Dermis microvascular lymphatic vessel endothelial cell (primary cell): Measurements from ENCODE around the gene IDH3G. TPM values are rescaled to one million over a fixed set of nuclear protein-coding genes. Genes with fewer than 3 reads are reported as not detected.
"Not testable (repeated sequence)": the region's sequence is repeated elsewhere in the genome, so short reads cannot be mapped to it uniquely, and the experiment has no call there.

ENCODE experiments used
- DNase-seq, 2 donors: peaks; one replicate each; pipeline versions ENCODE4 v3.0.0 to v3.0.0-alpha.2; 2010; ENCODE audit warnings: low read depth in 2 of 2
- total RNA-seq: library from RNA; depleted of rRNA; stranded (reverse); fragments of >200 nt; gene quantifications from 2 replicates; pipeline ENCODE4 v1.2.1, GENCODE V29; 2014

IDH3G gene
- 35.9 and 49.6 TPM in 2 replicates for total RNA-seq

DNA sequence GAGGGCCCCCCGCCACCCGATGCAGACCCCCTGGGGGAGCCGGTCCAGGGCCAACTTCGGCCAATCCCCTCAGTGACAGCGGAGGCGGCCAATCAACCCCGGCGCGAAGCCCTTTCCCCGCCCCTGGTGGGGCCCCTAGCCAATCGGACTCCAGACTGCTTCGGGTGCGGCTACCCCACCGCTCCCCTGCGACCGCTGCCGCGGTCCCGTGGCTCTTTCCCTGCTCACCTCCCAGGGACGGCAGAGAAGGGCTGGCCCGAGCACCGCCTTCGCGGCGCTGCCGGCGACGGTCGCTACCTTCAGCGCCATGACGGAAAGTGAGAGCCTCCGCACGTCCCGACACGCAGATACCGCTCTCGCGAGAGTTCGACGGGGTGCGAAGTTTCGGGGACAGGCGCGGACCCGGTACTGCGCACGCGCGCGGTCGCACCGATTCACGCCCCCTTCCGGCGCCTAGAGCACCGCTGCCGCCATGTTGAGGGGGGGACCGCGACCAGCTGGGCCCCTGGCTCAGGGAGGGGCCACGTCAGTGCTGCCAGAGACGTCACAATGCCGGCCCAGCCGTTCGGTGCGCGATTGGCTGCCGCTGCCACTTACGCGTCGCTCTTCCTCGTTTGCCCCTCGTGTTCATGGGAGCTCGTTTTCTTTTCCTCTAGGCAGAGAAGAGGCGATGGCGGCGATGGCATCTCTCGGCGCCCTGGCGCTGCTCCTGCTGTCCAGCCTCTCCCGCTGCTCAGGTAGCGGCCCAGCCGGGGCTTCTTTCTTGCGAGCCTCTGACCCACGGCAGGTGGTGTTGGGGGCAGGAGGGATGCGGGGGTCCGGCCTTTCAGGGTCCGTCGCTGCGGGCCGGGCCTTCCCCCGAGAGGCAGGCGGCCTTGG, at the start of gene IDH3G, which contains the start of gene SSR4:
Gene IDH3G (minus strand): TSS at position 358 of the 879 bp plus-strand sequence. CDS start 49 bp downstream, at position 309.
Gene SSR4 (plus strand): TSS at position 651 of the 879 bp plus-strand sequence. CDS start 20 bp downstream, at position 671.
- DNase-seq, result peak; percentile 87 to 96

DNA sequence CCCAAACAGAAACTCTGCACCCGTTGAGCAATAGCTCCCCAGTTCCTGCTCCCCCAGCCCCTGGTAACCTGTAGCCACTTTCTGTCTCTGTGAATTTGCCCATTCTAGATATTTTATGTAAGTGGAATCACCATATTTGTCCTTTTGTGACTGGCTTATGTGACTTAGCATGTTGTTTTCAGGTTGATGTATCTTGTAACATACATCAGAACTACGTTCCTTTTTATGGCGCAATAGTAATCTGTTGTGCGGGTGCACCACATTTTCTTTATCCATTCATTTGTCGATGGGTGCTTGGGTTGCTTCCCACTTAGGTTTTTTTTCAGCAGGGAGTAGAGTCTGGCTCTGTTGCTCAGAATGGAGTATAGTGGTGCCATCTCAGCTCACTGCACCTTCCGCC, 42.7 kb upstream of the IDH3G start:
- DNase-seq, result no peak

DNA sequence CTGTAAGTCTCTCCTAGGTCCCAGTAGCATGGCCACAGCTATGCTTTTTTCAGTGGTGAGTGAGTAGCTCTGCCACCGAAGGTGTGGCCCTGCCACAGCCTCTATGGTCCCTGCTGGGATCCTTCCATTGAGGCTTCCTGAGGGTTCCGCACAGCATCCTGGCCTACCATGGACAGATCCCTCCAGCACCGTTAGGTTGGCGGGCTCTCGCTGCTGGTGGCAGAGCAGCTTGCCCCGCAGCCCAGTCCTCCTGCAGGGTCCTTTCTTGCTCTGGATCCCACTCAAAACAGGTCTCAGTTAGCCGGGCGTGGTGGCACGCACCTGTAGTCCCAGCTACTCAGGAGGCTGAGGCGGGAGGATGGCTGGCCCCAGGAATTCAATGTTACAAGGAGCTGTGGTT, 38.6 kb upstream of the IDH3G start:
- no peak for DNase-seq

DNA sequence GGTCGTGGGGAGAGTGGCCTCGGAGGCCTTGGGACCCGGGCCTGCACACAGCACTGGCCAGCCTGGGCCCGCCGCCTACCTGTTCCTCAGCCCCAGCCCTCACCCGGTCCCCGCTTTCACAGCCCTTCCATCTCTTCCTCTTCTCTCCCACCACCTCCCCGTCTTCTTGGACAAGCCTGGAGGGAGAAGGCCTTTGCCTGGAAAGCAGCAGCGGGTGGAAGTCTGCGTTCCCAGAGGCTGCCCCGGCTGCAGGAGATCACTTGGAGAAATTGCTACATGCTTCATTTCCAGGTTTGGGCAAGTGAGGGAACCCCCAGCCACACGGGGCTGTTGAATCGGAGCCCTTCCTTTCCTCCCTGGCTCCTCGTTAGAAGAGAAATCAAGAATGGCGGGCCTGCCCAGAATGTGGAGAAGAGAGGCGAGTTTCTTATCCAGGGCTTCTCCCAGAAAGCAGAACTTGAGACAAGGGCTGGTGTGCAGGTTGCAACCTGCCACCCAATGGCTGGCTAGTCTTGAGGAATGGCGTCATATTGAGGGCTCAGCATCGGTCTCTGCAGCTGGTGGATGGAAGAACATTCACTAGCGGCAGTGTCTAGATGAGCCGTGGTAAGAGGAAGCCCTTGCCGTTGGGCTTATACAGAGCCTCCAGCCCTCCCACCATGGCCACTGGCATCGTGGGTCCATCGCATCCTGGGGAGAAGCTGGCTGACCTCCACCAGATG, 37.4 kb upstream of the IDH3G start:
- no peak for DNase-seq

DNA sequence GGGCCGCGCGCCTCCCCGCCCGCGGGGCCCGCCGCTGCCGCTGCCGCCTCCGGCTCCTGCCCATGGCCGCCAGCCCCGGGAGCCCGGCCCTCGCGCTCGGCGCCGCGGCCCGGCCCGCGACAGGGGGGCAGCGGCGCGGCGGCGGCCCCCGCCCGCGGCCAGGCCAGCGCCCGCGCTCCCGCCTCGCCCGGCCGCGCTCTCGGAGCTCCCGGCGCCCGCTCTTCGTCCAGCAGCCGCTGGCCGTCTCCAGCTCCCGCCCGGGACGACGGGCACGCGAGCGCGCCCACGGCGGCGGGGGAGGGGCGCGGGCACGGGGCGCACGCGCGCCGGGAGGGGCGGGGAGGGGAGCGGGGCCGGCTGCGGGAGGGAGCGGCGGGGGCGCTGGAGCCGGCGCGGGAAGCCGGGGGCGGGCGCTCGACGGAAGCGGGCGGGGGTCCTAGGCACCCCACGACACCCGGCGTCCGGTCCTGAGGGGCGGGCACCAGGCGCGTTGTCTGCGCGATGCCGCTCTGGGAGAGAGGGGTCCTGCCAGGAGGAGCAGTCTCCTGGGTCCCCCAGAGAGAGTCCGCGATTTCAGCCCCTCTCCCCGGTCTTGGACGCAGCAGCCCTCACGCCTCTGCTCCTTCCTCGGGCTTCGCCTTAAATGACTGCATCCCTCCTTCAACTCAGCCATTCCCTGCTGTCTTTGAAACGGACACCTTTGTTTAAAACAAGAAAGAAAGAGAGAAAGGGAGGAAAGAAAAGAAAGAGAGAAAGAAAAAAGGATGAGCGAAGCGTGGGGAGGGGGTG, 36.7 kb upstream of the IDH3G start:
- no peak for DNase-seq

DNA sequence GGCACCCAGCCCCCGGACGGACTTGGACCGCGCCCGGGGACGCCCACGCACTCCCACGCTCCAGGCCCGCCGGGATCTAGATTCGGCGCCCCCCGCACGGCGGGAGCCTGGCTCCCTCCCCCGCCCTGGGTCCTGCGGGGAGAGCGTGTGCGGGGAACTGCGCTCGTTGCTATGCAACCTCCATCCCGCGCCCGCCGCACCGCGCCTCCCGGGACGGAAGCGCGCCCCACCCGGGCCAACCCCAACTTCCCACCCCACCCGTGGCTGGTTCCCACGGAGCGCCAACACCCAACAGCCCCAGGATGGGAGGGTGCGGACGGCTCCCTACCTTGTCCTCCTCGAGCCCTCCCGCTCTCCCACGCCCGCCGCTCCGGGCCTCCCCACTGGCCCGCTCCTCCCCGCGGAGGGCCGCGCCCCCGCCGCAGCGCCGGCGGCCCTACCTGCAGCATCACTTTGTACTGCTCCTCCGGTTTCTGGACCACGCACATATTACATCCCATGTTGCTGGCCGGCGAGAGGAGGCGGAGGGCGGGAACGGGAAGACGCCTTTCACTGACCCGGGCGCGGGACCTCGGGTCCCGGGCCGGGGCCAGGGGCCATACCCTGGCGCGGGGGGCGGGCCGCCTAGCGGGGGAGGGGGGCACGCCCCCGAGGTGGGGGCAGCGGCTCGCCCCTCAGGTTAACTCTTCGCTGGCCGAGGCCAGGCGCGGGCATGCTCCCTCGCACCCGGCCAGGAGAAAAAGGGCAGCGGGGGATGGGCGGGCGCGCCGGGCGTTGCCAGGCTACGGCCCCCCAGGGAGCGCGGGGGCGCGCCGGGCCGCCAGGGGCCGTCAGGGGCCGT, 35.8 kb upstream of the IDH3G start, which contains the start of gene PDZD4:
Gene PDZD4 (minus strand): TSS at position 746 of the 841 bp plus-strand sequence. CDS start 246 bp downstream, at position 500.
- DNase-seq, result no peak

DNA sequence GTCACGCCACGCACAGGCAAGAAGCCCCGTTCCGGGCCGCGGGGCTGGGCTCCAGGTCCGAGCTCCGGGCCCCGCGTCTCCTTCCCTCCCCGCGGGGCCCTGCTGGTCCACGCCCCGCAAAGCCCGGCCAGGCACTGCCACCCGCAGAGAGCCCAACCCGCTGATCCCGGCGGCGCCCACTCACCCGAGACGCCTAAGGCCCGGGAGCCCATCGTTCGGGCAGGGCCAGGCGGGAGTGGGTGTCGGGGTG, 35.3 kb upstream of the IDH3G start:
- no peak for DNase-seq

DNA sequence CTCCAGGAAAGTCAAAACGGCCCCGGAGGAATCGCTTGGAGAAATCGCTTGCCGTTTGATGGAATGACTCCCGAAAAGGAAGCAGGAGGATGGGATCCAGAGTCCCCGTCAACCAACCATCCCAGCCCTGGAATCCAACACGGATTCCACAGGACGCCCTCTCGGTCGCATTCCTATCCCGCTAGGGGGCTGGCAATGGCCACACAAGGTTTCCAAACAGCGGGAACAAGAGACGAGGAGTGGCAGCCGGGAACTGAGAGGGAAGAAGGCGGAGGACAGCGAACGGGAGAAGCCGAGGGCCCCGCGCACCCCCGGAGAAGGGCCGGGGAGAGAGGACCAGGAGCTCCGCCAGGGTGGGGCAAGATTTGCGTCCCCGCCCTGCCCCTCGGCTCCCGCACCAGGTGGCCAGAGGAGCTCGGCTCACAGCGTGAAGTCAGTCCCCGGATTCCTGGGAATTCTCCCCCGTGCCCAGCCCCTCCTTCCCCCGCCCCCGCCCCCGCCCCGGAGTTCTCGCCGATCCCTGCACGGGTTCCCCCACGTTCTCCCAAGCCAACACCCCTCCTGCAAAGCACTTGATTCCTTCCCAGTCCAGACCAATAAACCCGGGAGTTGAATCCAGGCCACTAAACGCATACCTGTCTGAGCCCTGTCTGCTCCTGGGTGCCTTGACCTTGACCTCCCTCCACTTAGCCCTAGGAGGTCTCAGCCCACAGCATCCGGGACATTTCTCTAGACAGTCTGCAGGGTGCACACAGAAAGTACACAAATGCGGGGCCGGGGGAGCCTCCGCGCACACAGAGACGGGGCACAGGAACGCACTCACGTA, 34.8 kb upstream of the IDH3G start:
- no peak for DNase-seq

DNA sequence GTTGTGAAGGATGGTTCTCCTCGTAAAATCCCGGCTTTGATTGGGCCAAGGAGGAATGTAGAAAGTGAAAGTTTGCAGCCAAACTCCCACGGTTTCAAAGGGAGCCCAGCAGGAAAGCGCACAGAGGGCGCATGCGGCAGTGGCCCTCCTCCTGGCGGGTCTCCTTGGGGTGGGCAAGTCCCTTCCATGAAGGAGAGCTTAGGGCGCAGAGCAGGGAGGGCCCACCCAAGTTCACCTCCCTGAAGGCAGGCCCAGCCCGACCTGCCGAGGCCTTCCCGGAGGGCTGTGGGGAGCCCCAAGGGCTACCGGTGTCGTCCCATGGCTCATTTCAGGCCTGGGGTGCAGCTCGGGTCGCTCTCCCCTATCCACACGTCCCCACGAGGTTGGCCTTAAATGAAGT, 34.1 kb upstream of the IDH3G start:
- DNase-seq, result no peak

DNA sequence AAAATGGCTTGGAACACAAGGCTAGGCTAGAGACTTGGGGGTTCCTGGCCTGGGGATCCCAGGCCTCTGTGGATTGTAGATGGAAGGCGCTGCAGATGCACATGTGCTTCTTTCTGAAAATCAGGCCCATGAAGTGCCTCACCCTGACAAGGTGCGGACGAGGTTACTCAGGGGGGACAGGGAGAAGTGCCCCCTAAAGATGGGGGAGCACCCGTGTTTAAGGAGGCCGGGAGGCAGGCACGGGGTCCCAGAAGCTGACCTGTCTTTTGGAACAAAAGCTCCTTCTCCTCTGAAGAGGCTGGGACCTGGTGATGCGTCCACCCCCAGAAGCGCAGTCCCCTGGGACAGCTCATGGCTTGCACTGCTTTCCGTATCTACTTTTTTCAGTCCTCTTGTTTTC, 33.7 kb upstream of the IDH3G start:
- DNase-seq, result no peak

DNA sequence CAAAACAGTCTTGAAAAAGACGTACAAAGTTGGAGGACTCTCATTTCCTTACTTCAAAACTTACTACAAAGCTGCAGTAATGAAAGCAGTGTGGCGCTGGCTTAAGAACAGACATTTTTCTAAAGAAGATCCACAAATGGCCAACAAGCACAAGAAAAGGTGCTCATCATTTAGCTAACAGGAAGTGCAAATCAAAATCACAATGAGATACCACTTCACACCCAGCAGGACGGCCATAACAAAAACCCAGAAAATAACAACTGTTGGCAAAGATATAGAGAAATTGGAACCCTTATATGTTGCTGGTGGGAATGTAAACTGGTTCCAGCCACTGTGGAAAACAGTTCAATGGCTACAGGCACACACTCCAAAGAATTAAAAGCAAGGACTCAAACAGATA, 32.8 kb upstream of the IDH3G start:
- DNase-seq, result no peak

DNA sequence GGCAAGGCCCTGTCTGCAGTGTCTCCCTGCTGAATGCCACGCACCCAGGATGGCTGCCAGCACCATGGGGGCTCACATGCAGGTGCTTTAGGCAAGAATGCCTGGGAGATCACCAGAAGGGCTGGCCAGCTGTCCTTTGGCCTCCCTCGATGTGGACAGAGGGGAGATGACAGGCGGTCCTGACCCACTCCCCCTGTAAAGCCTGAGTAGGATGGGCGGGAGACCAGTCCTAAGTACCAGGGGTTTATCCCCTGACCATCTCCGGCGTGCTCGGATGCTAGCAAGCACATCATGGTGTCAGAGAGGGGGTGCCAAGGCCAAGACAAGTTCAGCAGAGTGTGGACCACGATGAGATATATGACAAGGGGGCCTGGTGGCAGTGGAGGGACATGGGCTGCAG, 30.9 kb upstream of the IDH3G start:
- no peak for DNase-seq

DNA sequence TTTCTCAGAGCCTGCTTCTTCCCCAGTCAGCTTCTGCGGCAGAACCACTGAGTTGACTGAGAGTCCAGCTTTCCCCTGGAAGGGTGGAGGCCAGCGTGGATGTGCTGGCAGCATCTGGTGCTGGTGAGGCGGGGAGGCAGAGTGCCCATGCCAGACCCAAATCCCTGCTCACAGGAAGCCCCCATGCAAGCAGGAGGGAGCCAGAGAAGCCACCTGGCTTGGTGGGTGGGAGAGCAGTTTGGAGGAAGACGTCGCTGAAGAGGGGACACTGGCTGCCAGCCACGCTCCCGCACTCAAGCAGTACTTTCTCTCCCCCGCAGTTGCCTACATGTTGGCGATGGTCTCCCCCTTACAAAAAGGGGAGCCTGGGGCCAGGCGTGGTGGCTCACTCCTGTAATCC, 30.2 kb upstream of the IDH3G start:
- no peak for DNase-seq

DNA sequence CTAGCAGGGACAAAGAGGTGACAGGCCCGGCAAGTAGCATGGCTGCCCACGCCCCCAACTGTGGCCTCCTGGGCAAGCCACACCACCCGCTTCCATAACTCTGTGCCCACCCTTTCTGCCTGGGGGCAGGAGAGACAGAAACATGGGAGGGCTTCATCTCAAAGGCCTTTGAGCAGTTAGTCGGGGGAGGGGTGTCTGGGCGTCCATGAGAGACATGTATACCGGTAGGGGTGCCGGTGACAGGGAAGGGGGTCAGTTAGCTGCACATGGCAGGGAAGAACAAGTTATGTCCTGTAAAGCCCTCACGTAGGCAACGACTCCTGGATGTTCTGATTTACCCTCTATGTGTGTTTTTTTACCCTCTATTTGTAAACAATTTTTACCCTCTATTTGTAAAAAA, 26.9 kb upstream of the IDH3G start:
- DNase-seq, result no peak

DNA sequence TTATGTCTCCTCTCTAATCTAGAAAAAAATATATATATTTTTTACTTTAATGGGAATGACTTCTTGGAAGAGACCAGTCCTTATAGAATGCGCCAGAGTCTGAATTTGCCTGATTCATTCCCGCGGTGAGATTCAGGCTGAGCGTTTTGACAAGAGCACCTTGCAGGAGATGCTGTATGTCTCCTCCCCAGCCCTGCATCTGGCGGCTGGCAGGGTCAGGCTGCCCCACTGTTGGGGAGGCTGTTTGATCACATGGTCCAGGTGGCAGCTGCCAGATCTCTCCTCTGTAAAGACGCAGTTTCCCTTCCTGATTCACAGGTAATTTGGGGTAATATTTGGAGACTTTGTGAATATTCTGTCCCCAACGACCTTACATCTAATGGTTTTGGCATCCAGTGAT, 26.4 kb upstream of the IDH3G start:
- no peak for DNase-seq

DNA sequence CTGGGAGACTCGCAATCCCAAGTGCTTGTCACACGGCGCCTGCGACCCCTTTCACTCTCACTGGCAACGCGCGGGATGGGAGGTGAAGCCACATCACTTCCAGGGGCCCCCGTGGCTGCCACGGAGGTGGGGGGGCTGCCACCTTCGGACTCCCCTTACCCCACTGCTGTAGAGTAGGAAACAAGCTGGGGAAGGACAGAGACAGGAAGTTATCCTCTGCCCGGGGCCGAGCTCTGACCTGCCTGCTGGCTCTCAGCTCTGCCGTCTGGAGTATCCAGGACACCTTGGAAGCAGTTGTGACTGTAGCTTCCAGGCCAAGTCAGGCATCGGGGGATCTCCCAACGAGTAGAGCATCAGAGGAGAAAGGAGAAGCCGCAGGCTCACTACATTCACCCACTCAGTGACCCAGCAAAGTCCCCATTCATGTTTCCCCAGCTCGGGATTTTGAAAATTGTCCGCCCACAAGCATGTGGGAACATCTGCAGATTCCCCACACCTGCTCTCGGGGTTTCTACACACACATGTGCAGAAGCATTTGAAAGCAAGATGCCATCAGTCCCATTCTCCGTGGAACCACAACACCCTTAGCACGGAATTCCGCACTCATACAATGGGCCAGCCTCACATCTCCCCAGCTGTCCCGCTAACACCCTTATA, 25.3 kb upstream of the IDH3G start:
- no peak for DNase-seq

DNA sequence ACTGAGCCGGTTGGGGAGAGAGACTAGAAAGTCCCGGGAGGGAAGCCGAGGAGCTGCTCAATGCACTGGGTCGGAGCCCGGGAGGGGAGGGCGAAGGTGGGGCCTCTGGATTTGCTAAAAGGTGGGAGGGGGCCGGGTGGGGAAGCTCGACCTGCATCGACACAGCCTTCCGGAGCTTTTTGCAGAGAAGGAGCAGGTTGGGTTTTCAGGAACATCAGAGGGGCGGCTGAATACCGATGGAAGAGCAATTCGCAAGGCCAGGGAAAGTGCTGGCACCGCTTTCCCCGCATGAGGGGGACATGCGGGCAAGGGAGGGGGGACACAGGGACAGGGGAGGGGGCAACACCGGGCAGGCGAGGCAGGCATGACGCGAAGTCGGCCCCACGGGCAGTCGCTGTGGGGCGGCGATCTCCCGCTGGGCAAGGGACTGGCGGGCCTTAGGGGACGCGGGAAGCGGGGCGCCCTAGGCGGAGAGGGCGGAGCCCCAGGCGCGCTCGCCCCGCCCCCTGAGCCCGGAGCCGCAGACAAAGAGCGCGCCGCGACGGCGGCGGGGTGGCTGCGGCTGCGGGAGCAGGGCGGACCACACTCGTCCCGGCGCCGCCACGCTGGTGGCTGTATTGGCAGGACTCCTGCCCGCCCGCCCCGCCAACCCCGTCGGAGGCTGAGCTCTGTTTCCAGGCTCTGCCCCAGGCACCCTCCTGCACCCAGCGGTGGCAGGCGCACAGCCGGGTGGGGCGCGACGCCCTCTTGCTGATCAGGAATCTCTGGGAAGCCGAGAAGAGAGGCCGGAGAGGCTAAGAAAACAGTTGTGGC, 24.6 kb upstream of the IDH3G start:
- DNase-seq, result peak in 1 of 2 donors; percentile 12

DNA sequence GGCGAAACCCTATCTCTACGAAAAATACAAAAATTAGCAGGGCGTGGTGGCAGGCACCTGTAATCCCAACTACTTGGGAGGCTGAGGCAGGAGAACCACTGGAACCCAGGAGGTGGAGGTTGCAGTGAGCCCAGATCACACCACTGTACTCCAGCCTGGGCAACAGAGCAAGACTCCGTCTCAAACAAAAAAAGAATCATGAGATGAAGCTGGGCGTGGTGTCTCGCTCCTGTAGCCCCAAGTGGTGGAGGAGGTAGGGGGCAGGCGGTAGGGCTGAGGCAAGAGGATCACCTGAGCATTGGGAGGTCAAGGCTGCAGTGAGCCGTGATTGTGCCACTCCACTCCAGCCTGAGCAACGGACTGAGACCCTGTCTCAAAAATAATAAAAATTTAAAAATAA, 23.9 kb upstream of the IDH3G start:
- not testable (repeated sequence) for DNase-seq
